ENCODE measurements around the gene NAPEPLD.
"Not testable (repeated sequence)": the region's sequence is repeated elsewhere in the genome, so short reads cannot be mapped to it uniquely, and the experiment has no call there.

Gene NAPEPLD

GRCh38 chr7:103148994-103149807 is at the start of gene NAPEPLD:
NAPEPLD (minus strand) TSS chr7:103149099; CDS start chr7:103128776, 20,323 bp downstream.
- peak; percentile 90 for DNase-seq (ENCODE audit: low spot score)

- not testable (repeated sequence) for DNase-seq (ENCODE audit: low spot score)
These were observed 49.2 kb upstream of the NAPEPLD start for GRCh38 chr7:103198079-103198478.

- DNase-seq (ENCODE audit: low spot score), result not testable (repeated sequence)
These were observed 46.5 kb upstream of the NAPEPLD start for GRCh38 chr7:103195364-103195763.

GRCh38 chr7:103172415-103173146 is 23.7 kb upstream of the NAPEPLD start:
- DNase-seq (ENCODE audit: low spot score), result not testable (repeated sequence)

- not testable (repeated sequence) for DNase-seq (ENCODE audit: low spot score)
These were observed 23.0 kb upstream of the NAPEPLD start for GRCh38 chr7:103171695-103172414.

GRCh38 chr7:103166921-103167544 is 18.1 kb upstream of the NAPEPLD start:
- not testable (repeated sequence) for DNase-seq (ENCODE audit: low spot score)

- DNase-seq (ENCODE audit: low spot score), result not testable (repeated sequence)
These were observed 14.4 kb upstream of the NAPEPLD start for GRCh38 chr7:103163087-103163825.

GRCh38 chr7:103162641-103163040 is 13.7 kb upstream of the NAPEPLD start:
- not testable (repeated sequence) for DNase-seq (ENCODE audit: low spot score)

- not testable (repeated sequence) for DNase-seq (ENCODE audit: low spot score)
These were observed 13.2 kb upstream of the NAPEPLD start for GRCh38 chr7:103161998-103162616.

- DNase-seq (ENCODE audit: low spot score), result not testable (repeated sequence)
These were observed 10.2 kb upstream of the NAPEPLD start for GRCh38 chr7:103159072-103159471.

GRCh38 chr7:103155331-103156024 is 6.6 kb upstream of the NAPEPLD start:
- DNase-seq (ENCODE audit: low spot score), result not testable (repeated sequence)

- no peak for DNase-seq (ENCODE audit: low spot score)
These were observed 5.1 kb upstream of the NAPEPLD start for GRCh38 chr7:103154042-103154441.

GRCh38 chr7:103152744-103153617 is 4.1 kb upstream of the NAPEPLD start:
- DNase-seq (ENCODE audit: low spot score), result not testable (repeated sequence)

- not testable (repeated sequence) for DNase-seq (ENCODE audit: low spot score)
These were observed 3.2 kb upstream of the NAPEPLD start for GRCh38 chr7:103151993-103152676.

- DNase-seq (ENCODE audit: low spot score), result peak; percentile 7
These were observed 1.3 kb upstream of the NAPEPLD start for GRCh38 chr7:103150192-103150591.

GRCh38 chr7:103149808-103150180 is 895 bp upstream of the NAPEPLD start:
- peak; percentile 37 for DNase-seq (ENCODE audit: low spot score)

- DNase-seq (ENCODE audit: low spot score), result no peak
These were observed 537 bp downstream of the NAPEPLD start for GRCh38 chr7:103148131-103148993.

Data from germinal center (tissue), 1 donor.